ENCODE results near the gene PLS1. TPM values are rescaled to one million over a fixed set of nuclear protein-coding genes. Genes with fewer than 3 reads are reported as not detected.

Gene PLS1
- total and polyA plus RNA-seq, 2 of the 8 experiments (the other 6 are each of a cell fraction or from before 2014, with no cell fraction given): 18.7 to 44.7 TPM

GRCh38 chr3:142601713-142602112, 5.5 kb downstream of the PLS1 start (continued):
- TF ChIP-seq SIN3A (conservative IDR thresholded peaks at IDR 0.05 in 1 of 2, IDR thresholded peaks at IDR 0.05 in 1 of 2; ENCODE audit: low read depth in 1 of 2, low read length in 2 of 2) (no peak), POU5F1 (IDR thresholded peaks at IDR 0.05; ENCODE audit: low read depth, low read length) (no peak)
